GM18511 (cell line): ENCODE data around the gene TPCN1.

Source experiments
- ATAC-seq: cut with Tn5 transposase; IDR thresholded peaks from one replicate; pipeline ENCODE4 v1.9.1; 2021; ENCODE audit warnings: mild to moderate bottlenecking, moderate library complexity; ENCODE audit not compliant: unreplicated experiment

TPCN1 gene

DNA sequence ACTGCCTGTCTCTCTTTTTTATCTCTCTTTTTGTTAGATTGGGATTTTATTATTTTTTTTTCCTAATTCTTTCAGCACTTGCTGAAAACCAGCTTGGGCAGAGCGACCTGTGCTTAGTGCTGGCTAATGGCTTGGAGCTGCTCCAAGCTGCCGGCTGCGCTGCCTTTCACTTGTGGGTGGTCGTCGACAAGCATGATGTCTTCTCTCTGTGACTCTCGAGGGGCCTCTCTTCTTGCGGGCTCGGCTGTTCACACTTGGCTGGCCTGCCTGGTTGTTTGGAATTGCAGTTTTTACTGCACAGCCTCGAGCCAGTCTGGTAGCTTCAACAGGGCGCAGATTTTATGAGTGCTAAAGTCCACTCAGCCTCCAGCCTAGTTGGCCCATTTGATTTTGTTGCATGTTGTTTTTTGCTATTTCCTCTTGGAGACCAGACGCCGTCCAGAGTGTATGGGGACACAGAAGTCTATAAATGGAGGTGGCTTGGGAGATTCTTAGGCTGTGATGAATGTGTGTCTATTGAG, 18.6 kb downstream of the TPCN1 start:
- no peak for ATAC-seq

DNA sequence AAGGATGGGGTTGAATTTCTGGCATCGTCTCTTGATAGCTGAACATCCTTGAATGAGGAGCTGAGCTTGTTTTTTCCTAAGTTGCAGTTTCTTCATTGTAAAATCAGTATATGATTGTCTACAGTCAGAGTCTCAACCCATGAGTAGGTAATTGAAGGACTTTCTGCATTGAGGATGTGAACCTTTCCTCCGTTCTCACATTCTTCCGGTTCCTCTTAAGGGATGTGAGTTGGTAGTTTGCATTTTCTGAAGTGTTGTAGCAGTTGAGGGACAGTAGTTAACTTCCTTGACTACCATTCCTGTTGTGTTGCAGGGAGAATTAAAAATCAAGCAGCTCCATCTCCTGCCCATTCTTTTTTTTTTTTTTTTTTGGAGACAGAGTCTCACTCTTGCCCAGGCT, 19.1 kb downstream of the TPCN1 start:
- ATAC-seq = peak; percentile 65

DNA sequence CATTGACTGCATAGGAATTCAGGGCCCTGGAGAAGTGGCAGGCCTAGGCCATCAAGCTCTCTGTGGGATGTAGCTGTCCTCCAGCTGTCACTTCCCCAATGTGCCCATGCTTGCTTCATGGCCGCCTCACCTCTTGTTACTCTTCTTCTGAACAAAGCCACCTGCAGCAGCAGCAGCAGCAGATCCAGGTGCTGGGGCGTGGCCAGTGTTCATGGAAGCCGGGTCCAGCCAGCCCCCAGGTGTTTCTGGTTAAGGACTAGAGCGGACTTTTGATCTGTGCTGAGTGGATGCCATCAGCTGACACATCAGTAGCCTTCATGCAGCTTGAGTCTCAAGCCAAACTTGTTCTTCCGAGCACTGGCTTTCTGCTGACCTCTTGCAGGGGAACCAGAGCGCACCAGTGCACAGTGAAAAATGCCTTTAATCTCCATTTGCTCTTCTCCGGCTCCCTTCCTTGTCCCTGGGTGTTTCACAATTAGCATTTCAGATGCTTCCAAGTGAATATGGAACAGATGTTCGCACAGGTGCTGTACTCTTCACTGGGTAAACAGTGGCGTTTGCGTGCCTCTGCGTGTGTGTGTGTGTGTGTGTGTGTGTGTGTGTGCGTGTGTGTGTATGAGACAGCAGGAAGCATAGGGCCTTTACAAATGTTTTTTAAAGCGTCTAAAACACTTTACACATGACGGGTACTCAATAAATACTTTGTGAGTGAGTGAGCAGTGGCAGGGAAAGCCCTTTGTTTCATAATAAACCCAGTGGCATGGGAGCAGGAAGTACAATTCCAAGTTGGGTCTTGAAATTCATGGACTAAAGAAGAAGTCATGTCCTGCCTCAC, 20.1 kb downstream of the TPCN1 start:
- ATAC-seq = no peak

DNA sequence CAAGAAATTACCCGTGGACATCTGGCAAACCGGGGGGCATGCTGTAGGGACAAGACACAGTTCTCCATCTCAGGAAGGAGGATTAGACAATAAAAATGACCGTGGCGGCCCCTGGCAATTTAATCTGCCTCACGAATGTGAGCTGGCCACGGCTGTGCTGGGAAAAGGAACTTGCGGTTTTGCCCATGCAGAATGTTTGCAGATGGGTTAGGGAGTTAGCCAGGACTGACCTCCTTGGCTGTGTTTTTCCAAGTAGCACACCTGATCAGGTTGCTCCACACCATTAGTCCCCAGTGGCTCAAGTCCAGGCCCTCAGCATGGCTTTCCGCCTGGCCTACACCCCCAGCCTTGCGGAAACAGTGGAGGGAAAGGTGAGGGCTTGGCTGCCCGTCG, 20.8 kb downstream of the TPCN1 start:
- no peak for ATAC-seq

DNA sequence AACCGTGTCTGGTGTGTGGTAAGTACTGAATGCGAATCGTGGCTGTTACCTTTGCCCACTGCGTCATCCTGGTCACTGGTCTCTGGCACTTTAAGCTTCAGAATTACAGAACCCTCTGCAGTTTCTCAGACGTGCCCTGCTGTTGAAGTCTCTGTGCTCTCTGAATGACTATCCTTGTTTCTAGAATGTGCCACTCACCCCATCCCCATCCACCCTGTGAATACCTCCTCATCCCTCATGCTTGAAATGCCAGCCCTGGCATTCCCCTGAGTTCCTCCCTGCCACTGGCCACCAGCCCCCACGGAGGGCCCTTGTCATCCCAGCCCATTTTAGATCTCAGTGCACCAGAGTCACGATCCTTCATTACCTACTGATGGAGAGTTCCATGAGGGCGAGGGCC, 21.3 kb downstream of the TPCN1 start:
- no peak for ATAC-seq

DNA sequence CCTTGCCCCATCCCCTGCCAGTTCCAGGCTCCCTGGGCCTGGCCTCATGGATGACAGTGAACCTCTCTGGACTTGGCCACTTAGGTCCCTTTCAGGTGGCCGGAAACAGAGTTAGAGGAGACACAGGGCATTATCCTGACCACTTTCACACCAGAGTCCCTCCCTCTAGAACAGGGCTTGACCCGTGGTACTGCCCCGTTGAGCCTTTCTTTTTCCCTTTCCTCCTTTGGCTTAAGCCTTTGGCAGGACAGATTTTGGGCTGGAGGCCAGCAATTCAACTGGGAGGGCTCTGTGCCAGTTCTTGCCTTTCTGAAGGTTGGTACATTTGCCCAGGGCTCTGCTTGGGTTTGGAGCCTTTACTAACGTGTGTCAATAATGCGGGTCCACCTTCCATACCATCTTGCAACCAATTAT, 22.8 kb downstream of the TPCN1 start:
- no peak for ATAC-seq

DNA sequence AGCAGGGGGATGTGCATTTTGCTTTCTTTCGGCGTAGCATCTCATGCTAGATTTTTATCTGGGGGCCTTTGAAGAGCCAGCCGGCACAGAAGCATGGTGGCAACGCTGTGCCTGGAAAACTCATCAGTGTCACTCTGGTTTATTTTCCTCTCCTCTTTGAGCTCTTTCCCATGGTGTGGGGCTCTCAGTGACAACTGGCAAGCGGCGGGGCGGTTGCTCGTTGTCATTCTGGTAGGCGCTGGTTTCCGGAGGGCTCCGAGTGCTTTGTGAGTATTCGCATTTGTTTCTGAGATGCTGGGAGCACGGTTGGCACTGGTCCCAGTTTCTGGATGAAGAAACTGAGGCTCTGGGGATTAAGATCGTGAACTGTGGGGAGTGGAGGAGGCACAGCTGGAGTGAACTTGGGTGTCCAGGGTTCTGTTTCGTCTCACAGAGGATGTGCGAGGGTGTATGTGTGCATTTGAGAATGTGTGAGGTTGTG, 23.3 kb downstream of the TPCN1 start:
- no peak for ATAC-seq

DNA sequence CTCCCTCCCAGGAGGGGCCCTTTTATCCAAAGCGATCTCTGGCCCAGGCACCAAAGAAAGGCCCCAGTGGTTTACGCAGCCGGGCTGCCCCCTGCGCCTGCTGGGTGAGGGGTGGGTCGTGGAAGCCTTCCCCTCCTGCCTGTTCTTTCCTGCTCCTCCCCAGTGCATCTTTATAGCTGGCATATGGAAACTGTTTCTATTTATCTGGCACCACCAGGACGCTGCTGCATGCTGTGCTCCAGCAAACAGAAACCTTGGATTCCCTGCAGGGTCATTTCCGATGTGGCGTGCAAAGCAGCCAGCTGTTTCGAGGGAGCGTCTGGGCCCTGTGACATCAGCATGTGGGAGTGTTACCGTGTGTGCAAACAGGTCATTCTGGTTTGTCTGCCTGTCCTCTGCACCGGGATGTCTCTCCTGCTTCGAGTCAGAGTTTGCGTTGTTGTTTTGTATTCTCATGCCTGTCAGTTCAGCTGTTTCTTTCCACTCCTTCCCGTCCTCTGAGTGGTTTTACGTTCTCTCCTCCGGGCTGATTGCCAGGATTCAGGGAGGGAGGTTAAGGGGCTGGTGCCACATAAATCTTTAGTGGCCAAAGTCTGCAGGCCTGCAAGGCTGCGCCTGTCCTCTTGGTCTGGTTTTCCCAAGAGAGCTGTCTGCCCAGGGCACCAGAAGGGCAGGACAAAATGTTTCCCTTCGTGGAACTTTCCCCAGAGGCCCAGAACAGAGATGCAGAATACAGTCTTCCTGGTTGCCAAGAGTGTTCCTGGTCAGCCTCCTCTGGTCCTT, 24.6 kb downstream of the TPCN1 start:
- ATAC-seq = no peak

DNA sequence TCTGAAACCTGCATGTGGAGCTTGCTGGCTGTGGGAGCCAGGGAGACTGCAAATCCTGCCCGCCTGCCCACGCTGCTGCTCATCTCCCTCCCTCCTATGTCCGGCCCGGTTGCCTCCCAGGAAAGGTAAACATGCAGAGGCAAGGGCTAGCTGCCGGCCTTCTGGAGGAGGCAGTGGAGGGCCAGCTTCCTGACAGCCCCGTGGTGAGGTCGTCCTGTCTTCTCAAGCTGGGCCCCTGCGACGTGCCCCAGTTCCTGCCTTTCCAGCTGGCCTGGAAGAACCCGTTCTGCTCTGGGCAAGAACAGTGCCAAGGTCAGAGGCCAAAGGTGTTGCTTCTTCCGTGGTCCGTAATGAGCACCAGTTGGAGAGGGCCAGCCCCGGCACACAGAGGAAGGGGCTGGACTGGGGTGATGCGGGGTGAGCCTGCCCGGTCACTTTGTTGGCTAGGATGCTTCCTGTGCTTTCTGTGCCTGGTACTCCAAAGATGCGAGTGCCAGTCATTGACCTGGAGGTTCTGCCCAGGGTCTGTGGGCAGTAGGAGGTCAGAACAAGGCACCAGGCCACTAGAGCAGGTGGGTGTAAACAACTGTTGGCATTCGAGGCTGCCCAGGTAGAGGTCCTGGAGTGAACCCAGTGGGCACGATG, 25.3 kb downstream of the TPCN1 start:
- ATAC-seq = no peak

DNA sequence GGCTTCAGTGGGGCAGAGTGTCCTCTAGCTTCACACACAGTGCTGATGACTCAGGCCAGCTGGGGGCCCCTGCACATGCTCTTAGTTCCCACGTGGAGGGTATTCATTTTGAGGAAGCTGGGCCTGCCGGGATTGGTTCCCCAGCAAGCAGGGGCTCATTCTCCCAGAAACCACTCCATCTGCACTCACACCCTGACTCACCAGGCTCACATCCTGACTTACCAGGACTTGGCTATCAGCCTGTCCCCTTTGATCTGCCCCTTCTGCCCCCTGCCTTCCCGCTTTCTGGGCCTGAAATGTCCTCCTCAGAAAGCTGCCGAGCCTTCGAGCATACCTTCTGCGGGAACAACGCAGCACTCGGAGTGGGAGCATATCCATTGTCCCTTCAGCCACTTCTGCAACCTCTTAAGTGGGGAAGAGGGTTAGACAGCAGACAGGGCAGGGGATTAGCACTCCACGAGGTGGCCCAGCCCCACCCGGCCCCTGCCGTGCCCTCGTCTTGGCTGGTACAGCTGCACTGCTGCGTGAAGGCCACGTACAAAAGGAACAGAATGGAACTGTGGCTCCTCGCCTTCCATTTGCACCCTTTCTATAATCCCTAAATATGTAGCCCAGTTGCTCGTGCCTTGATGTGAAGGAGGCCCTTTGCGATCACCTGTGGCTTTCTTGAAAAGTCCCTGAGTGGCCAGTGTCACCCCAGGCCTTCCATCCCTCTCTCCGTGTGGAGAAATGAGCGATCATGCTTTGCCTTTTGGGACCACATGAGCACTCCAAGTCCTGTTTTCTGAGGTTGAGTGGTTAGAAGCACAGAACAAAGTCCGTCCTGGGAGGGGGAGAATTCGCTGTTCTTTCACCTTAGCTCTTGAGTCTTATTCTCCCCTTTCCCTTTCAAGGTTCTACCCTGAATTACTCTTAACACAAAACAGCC, 26.1 kb downstream of the TPCN1 start:
- no peak for ATAC-seq

DNA sequence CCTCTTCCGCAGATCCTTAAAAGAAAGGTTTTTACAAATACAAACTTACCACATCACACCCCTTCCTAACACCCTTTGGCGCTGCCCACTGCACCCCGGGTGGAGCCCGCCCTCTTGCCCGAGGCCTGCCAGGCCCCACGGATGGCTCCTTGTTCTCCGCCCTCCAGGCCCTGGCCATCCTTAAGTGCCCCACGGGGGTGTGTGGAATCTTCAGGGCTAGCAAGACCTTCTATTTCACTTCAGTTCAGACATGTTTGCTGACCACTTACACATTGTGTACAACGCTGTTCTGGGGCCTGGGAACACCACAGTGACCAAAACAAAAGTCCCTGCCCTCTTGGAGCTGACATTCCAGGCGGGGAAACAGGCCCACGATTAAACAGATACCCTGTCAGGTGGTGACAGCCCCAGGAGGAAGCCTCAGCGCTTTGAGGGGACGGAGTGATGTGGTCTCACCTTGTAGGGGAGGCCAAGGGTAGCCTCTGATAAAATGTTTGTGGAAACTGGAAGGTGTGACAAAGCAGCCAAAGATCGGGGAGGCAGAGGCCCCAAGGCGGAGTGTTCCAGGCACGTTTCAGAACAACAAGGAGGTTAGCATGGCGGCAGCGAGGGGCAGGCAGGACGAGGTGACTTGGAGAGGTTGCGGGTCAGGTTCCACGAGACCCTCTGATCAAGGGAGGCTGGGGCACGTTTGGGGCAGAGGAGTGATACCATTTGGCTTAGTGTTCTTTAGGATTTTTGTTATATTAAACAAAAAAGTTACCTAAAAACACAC, 27.0 kb downstream of the TPCN1 start:
- no peak for ATAC-seq

DNA sequence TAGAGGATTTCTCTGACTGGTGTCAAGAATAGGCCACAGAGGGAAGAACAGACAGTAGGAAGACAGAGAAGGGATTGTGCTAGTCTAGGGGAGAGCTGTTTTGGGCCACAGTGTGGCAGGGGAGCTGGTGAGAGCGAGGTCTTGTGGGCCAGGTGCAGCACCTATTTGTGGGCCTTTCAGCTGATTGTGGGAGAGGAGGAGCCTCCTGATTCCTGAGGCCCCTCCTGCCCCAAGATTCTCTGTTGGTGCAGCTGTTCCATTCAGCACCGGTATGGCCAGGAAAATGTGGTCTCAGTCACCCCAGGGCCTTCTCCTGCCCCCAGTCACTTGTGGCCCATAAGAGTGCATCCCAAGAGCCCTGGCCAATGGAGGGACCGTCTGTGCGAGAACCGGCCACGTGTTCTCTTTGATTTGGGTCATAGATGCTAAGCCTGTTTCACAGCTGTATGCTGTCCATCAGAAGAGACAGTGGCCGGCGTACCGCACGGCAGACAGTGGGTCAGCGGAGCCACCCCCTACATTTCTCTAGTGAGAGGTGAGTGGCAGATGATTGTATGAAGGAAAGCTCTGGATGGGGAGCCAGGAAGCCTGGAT, 27.7 kb downstream of the TPCN1 start:
- no peak for ATAC-seq

DNA sequence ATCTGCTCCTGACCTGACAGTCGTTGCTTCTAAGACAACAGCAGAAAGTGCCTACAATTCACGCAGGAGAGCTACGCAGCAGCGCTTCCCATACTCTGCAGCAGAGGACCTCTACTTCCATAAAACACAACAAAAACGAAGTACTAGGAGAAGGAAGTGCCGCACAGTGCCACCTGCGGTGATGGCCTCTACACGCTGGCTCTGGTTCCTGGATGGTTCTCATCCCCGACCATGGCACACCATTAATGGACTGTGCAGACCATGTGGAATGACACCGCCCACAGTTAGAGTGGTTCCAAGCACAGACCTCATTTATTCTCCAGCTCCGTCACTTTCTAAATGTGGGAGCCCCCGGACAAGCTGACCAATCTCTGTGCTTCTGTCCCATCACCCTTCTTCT, 28.3 kb downstream of the TPCN1 start:
- ATAC-seq = no peak

DNA sequence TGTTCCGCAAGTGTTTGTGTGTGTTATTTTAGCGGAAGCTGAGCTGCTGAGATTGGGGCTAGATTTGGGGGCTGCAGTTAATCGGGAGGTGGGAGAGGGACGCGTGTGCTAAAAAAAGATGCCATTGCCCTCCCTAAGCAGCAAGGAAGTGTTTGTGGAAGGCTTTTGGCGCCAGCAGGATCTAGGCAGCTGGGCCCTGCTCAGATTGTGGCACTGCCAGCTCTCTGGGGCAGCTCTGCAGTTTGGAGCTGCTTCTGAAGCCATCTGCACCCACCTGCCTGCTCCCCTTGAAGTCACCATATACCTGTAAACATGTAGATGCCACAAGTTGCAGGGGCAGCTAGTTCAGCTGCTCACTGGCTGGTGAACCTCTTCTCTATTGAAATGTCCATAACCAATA, 28.8 kb downstream of the TPCN1 start:
- ATAC-seq = no peak

DNA sequence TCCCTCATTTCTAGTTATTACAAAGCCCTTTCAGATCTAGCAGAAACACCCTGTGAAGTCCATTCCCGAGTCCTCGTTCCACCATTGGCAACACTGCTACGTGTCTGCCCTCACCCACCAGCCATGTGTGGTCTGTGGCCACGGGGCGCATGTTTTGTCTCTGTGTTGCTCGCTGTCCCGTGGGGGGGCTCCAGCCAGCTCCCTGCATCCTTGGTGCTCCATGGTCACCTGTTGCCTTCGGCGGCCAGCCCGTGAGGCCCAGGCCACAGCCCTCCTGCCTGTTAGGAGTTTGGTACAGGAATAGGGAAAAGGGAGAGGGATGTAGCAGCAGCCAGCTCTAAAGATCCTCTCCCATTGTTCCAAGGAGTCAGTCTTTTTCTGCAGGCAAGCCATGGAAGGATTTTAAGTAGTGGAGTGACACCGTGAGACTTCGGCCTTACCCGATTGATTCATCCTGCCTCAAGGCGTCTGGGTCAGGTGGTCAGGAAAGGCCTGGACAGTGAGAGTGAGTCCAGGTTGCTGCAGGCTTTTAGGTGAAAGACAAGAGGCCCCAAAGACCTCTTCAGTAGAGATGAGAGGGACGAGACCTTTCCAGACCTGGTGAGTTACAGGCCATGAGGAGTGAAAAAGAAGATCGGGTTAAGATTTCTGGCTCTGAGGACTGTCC, 30.3 kb downstream of the TPCN1 start:
- no peak for ATAC-seq

DNA sequence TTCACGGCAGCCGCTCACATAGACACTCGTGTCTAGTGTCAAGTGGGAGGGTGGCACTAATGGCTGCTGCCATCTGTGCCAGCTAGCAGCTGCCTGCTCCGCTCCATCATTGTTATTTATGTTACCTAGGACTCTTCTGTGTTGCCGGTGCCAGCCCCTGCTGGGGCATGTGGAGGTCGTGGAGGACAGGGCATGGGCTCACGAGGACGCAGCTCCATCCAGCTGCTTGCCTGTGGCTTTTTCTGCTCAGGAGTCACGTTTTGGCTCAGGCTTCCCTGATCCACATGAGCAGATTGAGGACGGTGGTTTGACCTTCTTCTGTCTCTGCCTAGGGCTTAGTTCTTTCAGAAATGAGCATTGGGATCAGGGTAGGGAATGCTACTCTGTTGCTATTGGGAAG, 31.2 kb downstream of the TPCN1 start:
- no peak for ATAC-seq

DNA sequence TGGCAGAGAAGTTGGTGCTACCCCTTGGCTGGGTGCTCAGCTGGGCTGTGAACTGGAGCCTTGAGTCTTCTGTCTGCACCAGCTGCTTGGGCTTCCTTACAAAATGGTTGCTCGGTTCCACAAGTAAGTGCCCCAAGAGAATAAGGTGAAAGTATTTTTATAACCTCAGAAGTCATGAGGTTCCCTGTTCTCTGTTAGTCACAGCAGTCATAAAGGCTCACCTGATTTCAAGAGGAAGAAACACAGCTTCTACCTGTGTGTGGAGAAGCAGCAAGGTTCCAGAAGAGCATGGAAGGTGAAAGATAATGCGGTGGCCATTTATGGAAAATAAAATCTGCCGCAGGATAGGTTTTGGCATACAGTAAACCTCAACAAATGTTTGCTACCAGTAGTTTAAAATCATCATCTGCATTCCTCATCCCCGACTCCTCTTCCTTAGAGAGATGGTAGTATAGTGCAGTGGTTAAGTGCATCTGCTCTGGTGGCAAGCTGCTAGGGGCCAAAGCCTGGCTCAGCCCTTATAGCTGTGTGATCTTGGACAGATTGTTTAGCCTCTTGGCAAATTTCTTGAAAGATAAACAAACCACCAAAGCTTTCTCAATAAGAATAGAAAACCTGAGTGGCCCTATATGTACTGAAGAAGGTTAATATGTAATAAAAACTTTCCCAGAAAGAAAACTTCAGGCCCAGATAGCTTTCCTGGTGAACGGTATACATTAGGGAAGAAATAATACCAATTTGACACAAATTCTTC, 32.4 kb downstream of the TPCN1 start:
- ATAC-seq = no peak

DNA sequence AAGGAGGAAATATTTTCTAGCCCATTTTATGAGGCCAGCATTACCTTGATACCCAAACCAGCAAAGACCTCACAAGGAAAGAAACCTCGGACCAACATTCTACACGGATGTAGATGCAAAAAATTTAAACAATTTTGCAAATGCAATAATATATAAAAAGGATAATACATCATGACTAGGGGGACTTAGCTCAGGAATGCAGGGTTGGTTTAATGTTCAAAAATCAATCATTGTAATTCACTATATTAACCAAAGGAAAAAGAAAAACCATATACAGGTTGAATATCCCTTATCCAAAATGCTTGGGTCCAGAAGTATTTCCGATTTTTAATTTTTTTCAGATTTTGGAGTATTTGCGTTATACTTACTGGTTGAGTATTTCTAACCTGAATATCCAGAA, 33.0 kb downstream of the TPCN1 start:
- ATAC-seq = no peak
